NT2/D1 (cell line): ENCODE results near the gene DPYSL5.

Source experiments
- YY1 ChIP-seq: IDR thresholded peaks from 2 replicates; pipeline ENCODE4 v1.6.1; 2011; ENCODE audit not compliant: insufficient read length, insufficient read depth
- ZNF274 ChIP-seq: IDR thresholded peaks from 2 replicates; pipeline ENCODE4 v1.6.1; 2011; ENCODE audit warnings: mild to moderate bottlenecking, low read depth, low read length

- no peak for TF ChIP-seq YY1
- TF ChIP-seq ZNF274 = no peak
These were observed 103.3 kb downstream of the DPYSL5 start for GRCh38 chr2:26951236-26951635.
